HEK293 (cell line): ENCODE measurements around the gene TM4SF1.

Experiments used
- CTCF ChIA-PET: fragments of 350-600 bp; formaldehyde crosslinking; extraction: SDS; loops from one replicate; lab custom pipeline; 2021; ENCODE audit warnings: antibody characterized with exemption; lab: Yijun Ruan, JAX
- POLR2A ChIA-PET: fragments of 300-600 bp; formaldehyde crosslinking; extraction: SDS; loops from one replicate; lab custom pipeline; 2020; ENCODE audit warnings: antibody characterized with exemption, inconsistent platforms; lab: Yijun Ruan, JAX
- H3K27ac ChIP-seq: fragments of 200-500 bp; sonication (Bioruptor generic); 2 replicates; pipeline ENCODE4 v1.5.1; 2014; ENCODE audit warnings: low read depth, low read length, control low read depth, inconsistent platforms; ENCODE audit errors: extremely low read depth
- H3K36me3 ChIP-seq, 2 experiments: fragments of 200-500 bp in 1 of 2; sonication (Bioruptor generic) in 1 of 2; 1 replicate in 1 of 2; 2 replicates in 1 of 2; pipeline ENCODE4 v1.5.1; 2014 to 2017; ENCODE audit warnings: inconsistent platforms in 2 of 2, low read length in 2 of 2; ENCODE audit not compliant: control insufficient read depth in 2 of 2, insufficient read depth in 1 of 2
- H3K4me1 ChIP-seq: fragments of 200-500 bp; sonication (Bioruptor generic); 2 replicates; pipeline ENCODE4 v1.5.1; 2014; ENCODE audit warnings: mild to moderate bottlenecking, low read length, inconsistent platforms; ENCODE audit not compliant: control insufficient read depth, insufficient read depth
- H3K4me3 ChIP-seq: 2 replicates; pipeline ENCODE4 v1.5.1; 2011; ENCODE audit warnings: low read depth, mild to moderate bottlenecking, control low read depth, low read length, moderate library complexity
- H3K9me3 ChIP-seq: fragments of 200-500 bp; sonication (Bioruptor generic); 2 replicates; pipeline ENCODE4 v1.5.1; 2014; ENCODE audit warnings: low read depth, low read length, inconsistent platforms; ENCODE audit not compliant: control insufficient read depth, insufficient read depth
- BCL11A ChIP-seq: fragments of 450-650 bp; formaldehyde crosslinking; IDR thresholded peaks from 2 replicates; pipeline ENCODE4 v1.5.1; 2016; ENCODE audit warnings: low read depth, missing biosample characterization, missing genetic modification characterization
- PRDM4 ChIP-seq: fragments of 450-650 bp; formaldehyde crosslinking; IDR thresholded peaks from 2 replicates; pipeline ENCODE4 v1.5.1; 2017; ENCODE audit warnings: missing biosample characterization, missing genetic modification characterization
- REST ChIP-seq: fragments of 450-650 bp; formaldehyde crosslinking; IDR thresholded peaks from 2 replicates; pipeline ENCODE4 v1.5.1; 2016; ENCODE audit warnings: missing biosample characterization, missing genetic modification characterization
- SCRT2 ChIP-seq: fragments of 450-650 bp; formaldehyde crosslinking; IDR thresholded peaks from 2 replicates; pipeline ENCODE4 v1.5.1; 2016; ENCODE audit warnings: missing biosample characterization, missing genetic modification characterization
- SETDB1 ChIP-seq: IDR thresholded peaks from one replicate; pipeline ENCODE4 v1.6.1; 2017; ENCODE audit warnings: mild to moderate bottlenecking, low read length, moderate library complexity, mixed read lengths; ENCODE audit not compliant: insufficient read length
- SP7 ChIP-seq: fragments of 450-650 bp; formaldehyde crosslinking; IDR thresholded peaks from 2 replicates; pipeline ENCODE4 v1.5.1; 2016; ENCODE audit warnings: missing biosample characterization, missing genetic modification characterization
- YY2 ChIP-seq: fragments of 450-650 bp; formaldehyde crosslinking; IDR thresholded peaks from 2 replicates; pipeline ENCODE4 v1.5.1; 2016; ENCODE audit warnings: missing biosample characterization, missing genetic modification characterization
- ZEB2 ChIP-seq: fragments of 450-650 bp; formaldehyde crosslinking; IDR thresholded peaks from 2 replicates; pipeline ENCODE4 v1.5.1; 2016; ENCODE audit warnings: missing biosample characterization, missing genetic modification characterization
- ZNF112 ChIP-seq: fragments of 450-650 bp; formaldehyde crosslinking; IDR thresholded peaks from 2 replicates; pipeline ENCODE4 v1.5.0; 2017; ENCODE audit warnings: missing biosample characterization, missing genetic modification characterization
- ZNF138 ChIP-seq: fragments of 450-650 bp; formaldehyde crosslinking; IDR thresholded peaks from 2 replicates; pipeline ENCODE4 v1.5.1; 2016; ENCODE audit warnings: missing biosample characterization, missing genetic modification characterization, borderline replicate concordance
- ZNF140 ChIP-seq: fragments of 450-650 bp; formaldehyde crosslinking; IDR thresholded peaks from 2 replicates; pipeline ENCODE4 v1.5.1; 2016; ENCODE audit warnings: missing biosample characterization, missing genetic modification characterization
- ZNF146 ChIP-seq: fragments of 450-650 bp; formaldehyde crosslinking; IDR thresholded peaks from 2 replicates; pipeline ENCODE4 v1.5.1; 2016; ENCODE audit warnings: missing biosample characterization, missing genetic modification characterization
- ZNF221 ChIP-seq: fragments of 450-650 bp; formaldehyde crosslinking; IDR thresholded peaks from 2 replicates; pipeline ENCODE4 v1.5.1; 2017; ENCODE audit warnings: missing biosample characterization, missing genetic modification characterization, borderline replicate concordance
- ZNF239 ChIP-seq: fragments of 450-650 bp; formaldehyde crosslinking; IDR thresholded peaks from 2 replicates; pipeline ENCODE4 v1.5.1; 2016; ENCODE audit warnings: missing biosample characterization, missing genetic modification characterization
- ZNF302 ChIP-seq: fragments of 450-650 bp; formaldehyde crosslinking; IDR thresholded peaks from 2 replicates; pipeline ENCODE4 v1.5.1; 2016; ENCODE audit warnings: missing biosample characterization, missing genetic modification characterization, low read depth
- ZNF335 ChIP-seq: fragments of 450-650 bp; formaldehyde crosslinking; conservative IDR thresholded peaks from 2 replicates; pipeline ENCODE4 v1.5.1; 2016; ENCODE audit warnings: missing biosample characterization, missing genetic modification characterization
- ZNF398 ChIP-seq: fragments of 450-650 bp; formaldehyde crosslinking; IDR thresholded peaks from 2 replicates; pipeline ENCODE4 v1.5.1; 2017; ENCODE audit warnings: missing biosample characterization, missing genetic modification characterization
- ZNF48 ChIP-seq: fragments of 450-650 bp; formaldehyde crosslinking; IDR thresholded peaks from 2 replicates; pipeline ENCODE4 v1.5.1; 2016; ENCODE audit warnings: missing biosample characterization, missing genetic modification characterization
- ZNF513 ChIP-seq: fragments of 450-650 bp; IDR thresholded peaks from 2 replicates; pipeline ENCODE4 v1.5.1; 2018; ENCODE audit warnings: missing biosample characterization, missing genetic modification characterization
- ZNF514 ChIP-seq: fragments of 450-650 bp; formaldehyde crosslinking; IDR thresholded peaks from 2 replicates; pipeline ENCODE4 v1.5.1; 2016; ENCODE audit warnings: missing biosample characterization, missing genetic modification characterization
- ZNF530 ChIP-seq: fragments of 450-650 bp; formaldehyde crosslinking; IDR thresholded peaks from 2 replicates; pipeline ENCODE4 v1.5.1; 2016; ENCODE audit warnings: low read depth, missing biosample characterization, missing genetic modification characterization
- ZNF623 ChIP-seq: fragments of 450-650 bp; formaldehyde crosslinking; IDR thresholded peaks from 2 replicates; pipeline ENCODE4 v1.5.1; 2016; ENCODE audit warnings: missing biosample characterization, missing genetic modification characterization
- ZNF654 ChIP-seq: fragments of 450-650 bp; formaldehyde crosslinking; IDR thresholded peaks from 2 replicates; pipeline ENCODE4 v1.5.1; 2016; ENCODE audit warnings: low read depth, missing biosample characterization, missing genetic modification characterization
- ZNF707 ChIP-seq: fragments of 450-650 bp; formaldehyde crosslinking; IDR thresholded peaks from 2 replicates; pipeline ENCODE4 v1.5.1; 2016; ENCODE audit warnings: missing biosample characterization, missing genetic modification characterization
- ZNF843 ChIP-seq: fragments of 450-650 bp; formaldehyde crosslinking; IDR thresholded peaks from 2 replicates; pipeline ENCODE4 v1.5.1; 2016; ENCODE audit warnings: missing biosample characterization, missing genetic modification characterization

TM4SF1 gene

GRCh38 chr3:149417727-149418126 lies 40.3 kb upstream of the TM4SF1 start:
- Histone ChIP-seq H3K4me1 (peaks cover 10% of the 10 kb centered on the region; the same call in 1 of the 2 replicates), H3K4me3 (no peak overlapping the region)
- TF ChIP-seq ZNF654 (tag by site-specific recombination) (no peak), YY2 (tag by site-specific recombination) (no peak), SETDB1 (no peak), ZNF48 (tag by site-specific recombination) (no peak), ZNF335 (tag by site-specific recombination) (no peak), ZNF623 (tag by site-specific recombination) (no peak), ZEB2 (tag by site-specific recombination) (no peak), ZNF530 (tag by site-specific recombination) (no peak), ZNF398 (tag by site-specific recombination) (no peak), SP7 (tag by site-specific recombination) (no peak), ZNF707 (tag by site-specific recombination) (no peak), ZNF138 (no peak)
- TF ChIP-seq, all 188 proteins: peak for 0
- no peak overlapping the region for H3K27ac ChIP-seq
- H3K36me3 ChIP-seq, result no peaks in the 10 kb centered on the region
- ChIA-PET POLR2A (no interaction called here), CTCF (interaction anchor here (0.7 kb wide), 2 partner anchors 16 to 1215 kb away, joined by 3 read pairs; no protein-coding TSS in a partner anchor)
- H3K9me3 ChIP-seq, result no peaks in the 10 kb centered on the region

GRCh38 chr3:149417174-149417573 lies 39.7 kb upstream of the TM4SF1 start:
- CTCF ChIA-PET, result no interaction called here
- POLR2A ChIA-PET, result interaction anchor here (0.5 kb wide), 1 partner anchor 268 kb away, joined by 4 read pairs; no protein-coding TSS in a partner anchor
- no peaks in the 10 kb centered on the region for H3K9me3 ChIP-seq
- H3K36me3 ChIP-seq, result no peaks in the 10 kb centered on the region
- peaks cover 10% of the 10 kb centered on the region; the same call in 1 of the 2 replicates for H3K4me1 ChIP-seq
- no peak overlapping the region for H3K27ac ChIP-seq
- H3K4me3 ChIP-seq, result no peak overlapping the region
- TF ChIP-seq ZNF146 (tag by site-specific recombination) (no peak), ZNF239 (tag by site-specific recombination) (no peak), SCRT2 (tag by site-specific recombination) (no peak), ZNF112 (tag by site-specific recombination) (no peak), ZNF514 (tag by site-specific recombination) (no peak), PRDM4 (no peak), ZNF140 (tag by site-specific recombination) (no peak), ZNF221 (tag by site-specific recombination) (no peak), ZNF843 (tag by site-specific recombination) (no peak), ZNF302 (tag by site-specific recombination) (no peak), BCL11A (no peak), REST (tag by site-specific recombination) (no peak), ZNF513 (tag by site-specific recombination) (no peak)
